ENCODE data around the gene ZNF324B.

GRCh38 chr19:58477871-58478270, 26.4 kb downstream of the ZNF324B start:
- TF ChIP-seq CTCF (conservative IDR thresholded peaks at IDR 0.05) (no peak), EZH2 (IDR thresholded peaks at IDR 0.05; ENCODE audit: low read depth) (no peak)

All from PC-9 (cell line).